DMS153 treated with DMSO at 0.1 percent for 48 hours (cell line): Measurements from ENCODE around the gene OOSP1.
"Not testable (repeated sequence)": the region's sequence is repeated elsewhere in the genome, so short reads cannot be mapped to it uniquely, and the experiment has no call there.

ENCODE experiments used
- DNase-seq: peaks from one replicate; lab custom pipeline; 2025; ENCODE audit not compliant: unreplicated experiment; lab: John Stamatoyannopoulos, UW

Gene OOSP1, protein sequence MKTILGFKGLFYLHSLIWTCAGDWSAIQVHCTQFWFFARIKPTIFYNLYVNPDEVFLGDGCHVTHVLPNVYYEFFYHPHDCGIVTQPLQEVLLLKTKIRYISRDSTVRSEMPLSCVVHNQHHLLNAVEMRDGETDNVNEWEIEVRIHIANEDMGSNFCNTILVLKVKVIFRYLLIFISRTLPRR

DNA sequence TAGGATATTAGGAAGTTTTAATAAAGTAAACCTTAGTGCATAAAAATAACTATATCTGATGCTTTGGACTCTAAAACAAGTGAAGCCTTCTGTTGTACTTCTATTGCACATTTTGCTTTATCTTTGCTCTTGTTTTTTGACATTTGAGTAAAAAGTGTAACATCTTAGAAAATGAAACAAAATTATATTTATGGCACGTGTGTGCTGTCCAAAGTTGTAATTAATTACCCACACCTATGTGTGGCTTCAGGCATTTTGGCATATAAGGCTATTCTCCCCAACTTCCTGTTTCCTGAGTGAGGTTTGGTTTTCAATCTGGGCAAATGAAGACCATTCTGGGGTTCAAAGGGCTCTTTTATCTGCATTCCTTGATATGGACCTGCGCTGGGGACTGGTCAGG, at the start of gene OOSP1:
Gene OOSP1 (plus strand): TSS at position 301 of the 400 bp plus-strand sequence. CDS start 23 bp downstream, at position 324.
- DNase-seq, result no peak

DNA sequence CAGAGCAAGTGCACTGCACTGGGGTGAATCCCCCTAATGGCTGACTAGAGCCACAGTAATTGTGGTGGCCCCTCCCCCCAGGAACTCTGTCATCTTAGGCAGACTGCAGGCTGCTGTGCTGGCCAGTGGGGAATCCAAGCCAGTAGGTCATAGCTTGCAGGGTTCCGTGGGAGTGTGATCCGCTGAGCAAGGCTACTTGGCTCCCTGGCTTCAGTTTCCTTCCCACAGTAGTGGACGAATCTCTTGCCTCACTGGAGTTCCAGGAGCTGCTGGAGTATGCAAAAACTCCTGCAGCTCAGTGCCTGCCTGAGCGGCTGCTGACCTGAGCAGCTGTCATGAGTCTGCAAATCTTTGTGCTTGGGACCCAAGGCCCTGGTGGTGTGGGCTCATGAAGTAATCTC, 46.5 kb upstream of the OOSP1 start:
- no peak for DNase-seq

- no peak for DNase-seq
Observed at GRCh38 chr11:59894616-59895015, 43.6 kb upstream of the OOSP1 start.

- no peak for DNase-seq
Observed at GRCh38 chr11:59898046-59898445, 40.2 kb upstream of the OOSP1 start.

GRCh38 chr11:59898650-59899049, 39.6 kb upstream of the OOSP1 start:
- no peak for DNase-seq

- no peak for DNase-seq
Observed at GRCh38 chr11:59899532-59899931, 38.7 kb upstream of the OOSP1 start.

DNA sequence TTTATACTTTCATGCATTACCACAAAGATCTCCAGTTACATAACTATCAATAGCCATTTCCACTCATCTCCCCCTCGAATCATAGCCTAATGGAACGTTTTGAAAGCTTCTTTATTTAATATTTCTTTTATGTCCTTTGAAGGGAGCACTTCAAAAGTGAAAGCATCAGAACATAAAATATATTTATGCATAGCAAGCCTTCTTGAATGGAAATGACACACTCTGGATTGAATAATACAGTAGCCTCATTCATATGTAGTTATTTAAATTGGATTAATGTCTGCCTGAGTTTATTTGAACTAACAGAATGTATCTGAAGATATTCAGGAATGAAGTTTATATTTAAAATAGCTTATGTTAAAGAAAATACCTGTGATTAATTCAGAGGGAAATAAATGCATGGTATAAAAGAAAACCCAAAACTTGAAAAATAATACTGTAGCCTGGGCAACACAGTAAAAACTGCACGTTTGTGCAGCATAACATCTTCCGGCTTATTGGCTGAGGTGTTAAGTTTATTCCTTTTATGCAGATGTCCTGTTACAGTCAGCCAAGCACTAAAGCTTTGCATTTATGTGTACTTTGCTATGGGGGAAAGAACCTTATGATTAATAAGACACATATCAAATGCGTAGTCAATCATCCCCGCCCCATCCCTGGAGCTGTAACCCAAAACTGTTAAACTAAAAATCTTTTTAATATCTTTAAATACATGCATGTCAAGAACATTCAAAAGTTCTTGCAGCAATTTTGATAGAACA, 37.7 kb upstream of the OOSP1 start:
- no peak for DNase-seq

DNA sequence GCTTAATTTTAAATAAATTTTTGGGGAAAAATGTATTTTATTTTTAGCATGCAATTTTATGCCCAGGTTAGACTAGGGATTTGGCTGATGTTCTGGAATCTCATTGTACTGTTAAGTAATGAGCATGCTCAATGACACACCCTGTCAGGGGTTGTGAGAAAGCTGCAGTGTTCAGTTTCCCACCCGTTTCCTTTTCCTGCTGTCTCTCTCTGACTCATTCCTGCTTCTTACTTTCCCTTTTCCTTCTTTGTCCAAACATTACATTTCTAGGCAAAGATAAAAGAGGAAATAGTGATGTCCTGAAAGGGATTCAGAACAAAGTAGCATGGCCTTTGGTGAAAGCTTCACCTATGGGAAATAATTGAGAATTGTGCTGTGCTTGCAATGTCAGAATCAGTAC, 36.9 kb upstream of the OOSP1 start:
- no peak for DNase-seq

DNA sequence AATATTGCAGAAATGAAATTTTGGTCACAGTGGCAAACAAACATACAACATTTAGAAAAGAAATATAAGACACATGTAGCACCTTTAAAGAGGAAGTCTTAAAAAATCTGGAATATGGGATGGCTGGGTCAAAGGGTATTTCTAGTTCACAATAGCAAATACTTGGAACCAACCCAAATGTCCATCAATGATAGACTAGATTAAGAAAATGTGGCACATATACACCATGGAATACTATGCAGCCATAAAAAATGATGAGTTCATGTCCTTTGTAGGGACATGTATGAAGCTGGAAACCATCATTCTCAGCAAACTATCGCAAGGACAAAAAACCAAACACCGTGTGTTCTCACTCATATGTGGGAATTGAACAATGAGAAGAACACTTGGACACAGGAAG, 34.7 kb upstream of the OOSP1 start:
- DNase-seq, result not testable (repeated sequence)

DNA sequence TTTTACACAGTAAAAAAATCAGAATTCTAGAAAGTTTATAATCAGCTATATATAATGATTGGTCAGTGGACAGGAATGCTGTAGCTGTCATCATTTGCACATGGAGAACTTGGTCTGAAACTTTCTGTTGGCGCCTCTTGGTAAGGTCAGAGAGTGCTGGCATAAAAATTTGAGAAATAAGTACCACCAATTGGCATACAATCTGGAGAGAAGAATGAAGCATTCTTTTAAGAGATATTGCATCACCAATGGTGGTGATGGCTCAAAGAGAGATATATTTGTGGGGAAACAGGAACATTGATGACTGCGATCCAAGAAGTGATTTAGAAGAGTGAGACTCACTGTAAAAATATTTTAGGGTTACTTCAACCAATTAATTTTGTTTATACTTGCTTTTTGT, 19.8 kb upstream of the OOSP1 start:
- DNase-seq, result no peak

DNA sequence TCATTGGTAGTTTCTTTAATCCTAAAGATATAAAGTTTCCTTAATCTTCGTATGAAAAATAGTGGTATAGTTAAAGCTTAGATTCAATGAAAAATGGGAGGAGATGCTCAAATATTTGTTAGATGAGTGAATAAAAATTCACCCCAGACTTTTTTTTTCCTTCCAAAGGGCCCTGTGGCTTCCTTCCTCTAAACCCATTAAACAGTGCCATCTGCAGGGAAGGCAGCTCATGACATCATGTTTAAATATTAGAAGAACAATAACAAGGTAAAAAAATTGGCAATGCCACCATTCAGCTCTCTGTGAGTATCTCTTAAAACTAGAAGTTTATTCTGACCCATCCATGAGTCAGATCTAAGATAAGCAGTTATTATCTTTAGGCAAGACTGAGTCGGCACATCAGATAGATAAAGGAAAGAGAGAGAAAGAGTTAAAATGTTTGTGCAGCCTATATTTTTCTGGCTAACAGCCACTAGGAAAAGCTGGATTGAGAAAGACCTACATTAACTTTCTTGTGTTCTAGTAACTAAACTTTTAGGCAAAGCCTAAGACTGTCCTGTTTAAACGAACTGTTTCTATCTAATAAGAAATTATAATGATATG, 19.1 kb upstream of the OOSP1 start:
- DNase-seq, result no peak

- DNase-seq, result no peak
Observed at GRCh38 chr11:59923813-59924212, 14.4 kb upstream of the OOSP1 start.

- no peak for DNase-seq
Observed at GRCh38 chr11:59931688-59932087, 6.5 kb upstream of the OOSP1 start.

GRCh38 chr11:59938718-59939117, 486 bp downstream of the OOSP1 start:
- DNase-seq, result no peak

GRCh38 chr11:59939482-59939881, 1.2 kb downstream of the OOSP1 start:
- no peak for DNase-seq

GRCh38 chr11:59941091-59941490, 2.9 kb downstream of the OOSP1 start:
- DNase-seq, result no peak

DNA sequence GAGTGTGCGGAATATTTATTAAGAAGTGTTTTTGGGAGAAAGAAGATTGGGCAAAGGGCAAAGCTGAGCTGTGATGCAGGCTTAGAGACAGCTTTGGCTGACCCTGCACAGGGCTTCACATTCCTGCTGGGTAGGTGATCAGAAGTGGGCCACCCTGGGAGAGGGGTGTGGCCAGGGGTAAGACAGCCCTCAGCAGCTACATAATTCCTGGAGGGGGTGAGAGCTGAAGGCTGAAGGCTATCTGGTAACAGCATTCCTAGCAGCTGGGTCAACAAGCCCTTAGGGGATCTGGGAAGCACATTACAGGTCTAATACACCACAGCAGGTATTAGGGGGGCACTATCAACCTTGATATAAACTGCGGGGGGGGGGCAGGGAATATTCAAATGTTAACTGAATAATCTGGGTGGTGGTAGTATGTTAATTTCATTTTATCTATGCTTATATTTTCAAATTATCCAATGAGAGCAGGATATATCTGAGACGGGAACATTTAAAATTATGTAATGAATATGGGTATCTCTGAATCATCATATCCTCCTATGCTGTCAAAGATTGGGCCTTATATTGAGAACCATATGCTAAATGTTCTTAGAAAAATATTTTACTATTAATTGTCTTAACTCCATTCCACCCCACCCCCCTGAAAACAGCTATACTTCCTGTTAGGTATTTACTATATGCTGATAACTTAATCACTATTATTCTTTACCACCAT, 5.9 kb downstream of the OOSP1 start:
- no peak for DNase-seq

DNA sequence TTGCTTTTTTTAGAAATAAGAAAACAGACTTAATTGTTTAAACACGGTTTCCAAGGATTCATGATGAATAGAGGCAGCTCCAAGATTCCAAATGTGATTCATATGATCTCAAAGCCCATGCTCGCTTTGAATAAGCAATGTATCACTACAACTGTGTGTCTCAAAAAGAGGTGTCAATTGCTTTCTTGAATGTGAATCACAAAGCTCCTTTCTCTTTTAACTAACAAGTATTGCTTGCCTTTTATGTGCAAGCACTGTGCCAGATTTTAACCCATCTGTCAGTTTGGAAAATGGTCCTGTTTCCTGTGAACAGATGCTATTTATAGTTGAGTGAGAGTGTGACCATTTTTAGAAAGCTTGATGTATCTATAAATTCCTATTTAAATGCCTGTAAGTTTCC, 6.5 kb downstream of the OOSP1 start:
- DNase-seq, result no peak

DNA sequence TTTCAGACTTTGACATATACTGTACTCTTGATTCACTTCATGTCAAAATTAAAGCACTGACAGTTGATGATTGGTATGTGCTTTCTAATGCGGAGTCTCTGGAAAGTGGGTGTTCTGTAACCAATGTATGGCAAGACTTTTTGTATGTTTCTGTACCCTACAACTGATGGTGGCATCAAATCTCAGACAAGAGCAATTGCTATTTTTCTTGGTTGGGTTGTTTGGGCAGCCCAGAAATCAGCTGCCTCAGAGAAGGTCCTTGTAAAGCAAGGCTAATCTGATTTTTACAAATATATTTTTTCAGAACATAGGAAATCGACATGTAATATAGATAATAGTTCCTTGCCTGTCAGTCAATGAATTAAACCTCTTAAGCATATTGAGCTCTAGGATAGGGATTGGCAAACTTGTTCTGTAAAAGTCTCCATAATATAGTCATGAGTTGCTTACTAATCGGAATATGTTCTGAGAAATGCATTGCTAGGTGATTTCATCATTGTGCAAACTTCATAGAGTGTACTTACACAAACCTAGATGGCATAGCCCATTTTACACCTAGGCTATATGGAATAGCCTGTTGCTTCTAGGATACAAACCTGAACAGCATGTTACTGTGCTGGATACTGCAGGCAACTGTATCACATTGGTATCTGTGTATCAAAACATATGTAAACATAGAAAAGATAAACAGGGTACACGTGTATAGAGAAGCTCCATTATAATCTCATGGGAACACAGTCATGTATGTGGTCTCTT, 15.4 kb downstream of the OOSP1 start:
- DNase-seq, result no peak

DNA sequence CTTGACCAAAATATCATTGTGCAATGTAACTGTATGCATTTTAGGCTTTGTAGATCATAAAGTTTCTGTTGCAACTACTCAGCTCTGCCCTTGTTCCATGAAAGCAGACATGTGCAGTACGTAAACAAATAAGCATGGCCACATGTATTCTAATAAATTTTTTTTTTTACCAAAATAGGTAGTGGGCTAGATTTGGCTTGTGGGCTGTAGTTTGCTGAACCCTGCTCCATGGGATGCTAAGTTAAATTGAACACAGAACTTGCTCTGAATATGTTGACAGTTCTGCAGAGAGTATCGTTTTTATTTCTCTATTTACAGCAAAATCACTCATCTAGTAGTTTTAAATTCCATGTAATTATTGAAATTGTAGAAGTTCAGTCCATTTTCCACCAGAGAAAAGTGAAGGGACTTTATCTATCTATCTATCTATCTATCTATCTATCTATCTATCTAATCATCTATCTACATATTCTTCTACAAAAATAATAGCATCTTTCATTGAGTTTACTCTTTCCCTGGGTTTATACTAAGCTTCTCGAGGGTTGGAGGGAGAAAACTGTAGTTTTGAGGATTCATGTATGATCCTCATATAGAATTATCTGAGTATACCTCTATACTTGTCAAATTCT, 16.1 kb downstream of the OOSP1 start:
- DNase-seq, result no peak

DNA sequence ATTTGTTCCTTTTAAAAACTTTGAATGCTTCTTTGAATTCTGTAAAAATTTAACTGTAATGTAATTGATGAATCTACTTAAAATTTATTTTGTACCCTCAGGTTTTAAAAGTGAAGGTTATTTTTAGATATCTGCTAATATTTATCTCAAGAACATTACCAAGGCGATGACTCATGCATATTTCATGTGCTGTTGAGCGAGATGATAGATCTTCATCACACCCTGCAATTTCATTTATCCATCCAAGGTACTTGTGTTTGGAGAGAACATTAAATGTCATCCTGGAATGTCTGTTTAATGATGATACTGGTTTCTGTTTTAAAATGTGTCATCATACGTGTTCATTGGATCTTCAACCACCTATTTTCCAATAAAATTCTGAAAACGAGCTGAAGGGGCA, 18.9 kb downstream of the OOSP1 start:
- DNase-seq, result no peak
